Mucosa of rectum (tissue), 2 donors: ENCODE data around the gene UBE3B.

Source experiments
- H3K27ac ChIP-seq, 2 donors: one replicate each; pipeline ENCODE4 v1.7.0; 2013; ENCODE audit warnings: inconsistent platforms in 2 of 2, low read depth in 2 of 2, low read length in 2 of 2
- H3K27me3 ChIP-seq, 2 donors: one replicate each; pipeline ENCODE4 v1.7.0; 2013; ENCODE audit warnings: low read length in 2 of 2; ENCODE audit not compliant: control insufficient read depth in 2 of 2, insufficient read depth in 2 of 2
- H3K36me3 ChIP-seq, 2 donors: one replicate each; pipeline ENCODE4 v1.7.0; 2013; ENCODE audit warnings: low read length in 2 of 2; ENCODE audit not compliant: control insufficient read depth in 2 of 2, insufficient read depth in 2 of 2
- H3K4me1 ChIP-seq, 2 donors: one replicate each; pipeline ENCODE4 v1.7.0; 2013; ENCODE audit warnings: low read length in 2 of 2, mild to moderate bottlenecking in 1 of 2; ENCODE audit not compliant: control insufficient read depth in 2 of 2, insufficient read depth in 2 of 2
- H3K4me3 ChIP-seq, 2 donors: one replicate each; pipeline ENCODE4 v1.7.0; 2013; ENCODE audit warnings: low read length in 2 of 2
- H3K9ac ChIP-seq, 2 donors: one replicate each; pipeline ENCODE4 v1.7.0; 2013; ENCODE audit warnings: low read length in 2 of 2, low read depth in 1 of 2, mild to moderate bottlenecking in 1 of 2
- H3K9me3 ChIP-seq, 2 donors: one replicate each; pipeline ENCODE4 v1.7.0; 2013; ENCODE audit warnings: low read length in 2 of 2; ENCODE audit not compliant: control insufficient read depth in 2 of 2
- donor health status: healthy.
- donor health status: Normal muscosa, but diverticular disease.

UBE3B gene

GRCh38 chr12:109547286-109547685 lies 69.9 kb downstream of the UBE3B start:
- H3K27ac ChIP-seq: no peak overlapping the region
- H3K9me3 ChIP-seq: no peaks in the 10 kb centered on the region
- peaks cover 8 to 11% of the 10 kb centered on the region in 2 donors for H3K27me3 ChIP-seq
- no peak overlapping the region for H3K4me3 ChIP-seq
- H3K9ac ChIP-seq: no peak overlapping the region
- H3K4me1 ChIP-seq: no peaks in the 10 kb centered on the region
- H3K36me3 ChIP-seq: no peaks in the 10 kb centered on the region

DNA sequence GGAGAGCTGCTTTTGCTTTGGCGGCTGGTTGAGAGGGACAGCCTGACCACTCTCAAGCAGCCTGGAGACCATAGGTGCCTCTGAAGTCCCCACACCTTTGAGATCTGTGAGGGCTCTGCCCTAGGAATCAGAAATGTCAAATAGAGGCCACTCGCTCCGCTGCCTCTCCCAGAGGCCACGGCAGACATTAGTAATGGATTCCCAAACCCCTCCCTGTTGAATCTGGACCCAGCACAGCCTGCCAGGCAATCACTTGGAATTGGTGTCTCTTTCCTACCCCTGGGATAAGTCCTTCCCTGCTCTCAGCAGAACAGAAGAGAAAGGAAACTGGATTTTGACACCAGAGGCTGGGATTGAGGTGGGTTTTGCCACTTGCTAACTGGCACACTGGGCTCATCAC lies 70.8 kb downstream of the UBE3B start:
- Histone ChIP-seq H3K4me1 (no peaks in the 10 kb centered on the region), H3K9ac (no peak overlapping the region), H3K4me3 (no peak overlapping the region), H3K27ac (no peak overlapping the region), H3K27me3 (peaks cover 11% of the 10 kb centered on the region in 2 donors), H3K9me3 (no peaks in the 10 kb centered on the region), H3K36me3 (no peaks in the 10 kb centered on the region)

GRCh38 chr12:109549613-109550270 lies 72.3 kb downstream of the UBE3B start:
- peaks cover 11% of the 10 kb centered on the region in 2 donors for H3K27me3 ChIP-seq

GRCh38 chr12:109550281-109550680 lies 72.8 kb downstream of the UBE3B start:
- Histone ChIP-seq H3K4me3 (no peak overlapping the region), H3K9ac (no peak overlapping the region), H3K36me3 (no peaks in the 10 kb centered on the region), H3K27me3 (peaks cover 11% of the 10 kb centered on the region in 2 donors), H3K4me1 (no peaks in the 10 kb centered on the region), H3K27ac (no peak overlapping the region), H3K9me3 (no peaks in the 10 kb centered on the region)

More at GRCh38 chr12:109549613-109550270, 72.3 kb downstream of the UBE3B start:
- no peaks in the 10 kb centered on the region for H3K9me3 ChIP-seq
- H3K36me3 ChIP-seq: no peaks in the 10 kb centered on the region
- no peak overlapping the region for H3K27ac ChIP-seq
- no peak overlapping the region for H3K4me3 ChIP-seq
- no peak overlapping the region for H3K9ac ChIP-seq
- no peaks in the 10 kb centered on the region for H3K4me1 ChIP-seq

DNA sequence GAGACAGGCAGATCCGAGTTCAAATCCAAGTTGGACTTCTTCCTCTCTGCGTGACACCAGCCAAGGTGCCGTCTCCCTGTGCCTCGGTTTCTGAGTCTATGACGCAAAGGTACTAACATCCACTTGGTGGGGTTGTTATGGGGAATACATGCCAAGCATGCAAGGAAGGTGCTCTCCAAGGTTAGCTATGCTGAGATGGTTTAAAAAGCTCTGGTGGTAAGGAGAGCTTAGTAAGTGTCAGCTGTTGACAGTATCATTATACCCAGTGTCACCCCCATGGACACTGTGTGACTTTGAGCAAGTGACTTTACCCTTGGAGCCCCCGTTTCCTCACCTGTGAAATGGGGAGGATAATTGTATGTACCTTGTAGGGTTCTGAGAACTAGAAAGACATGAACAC lies 73.7 kb downstream of the UBE3B start:
- Histone ChIP-seq H3K27ac (no peak overlapping the region), H3K36me3 (no peaks in the 10 kb centered on the region), H3K9ac (no peak overlapping the region), H3K27me3 (peaks cover 11% of the 10 kb centered on the region in 2 donors), H3K4me3 (no peak overlapping the region), H3K4me1 (no peaks in the 10 kb centered on the region), H3K9me3 (no peaks in the 10 kb centered on the region)

GRCh38 chr12:109552971-109553370 lies 75.5 kb downstream of the UBE3B start:
- no peaks in the 10 kb centered on the region for H3K9me3 ChIP-seq
- H3K27me3 ChIP-seq: peaks cover 8 to 11% of the 10 kb centered on the region in 2 donors
- no peak overlapping the region for H3K27ac ChIP-seq
- H3K9ac ChIP-seq: no peak overlapping the region
- H3K4me1 ChIP-seq: peaks cover 0 to 2% of the 10 kb centered on the region in 2 donors
- H3K4me3 ChIP-seq: no peak overlapping the region
- no peaks in the 10 kb centered on the region for H3K36me3 ChIP-seq

DNA sequence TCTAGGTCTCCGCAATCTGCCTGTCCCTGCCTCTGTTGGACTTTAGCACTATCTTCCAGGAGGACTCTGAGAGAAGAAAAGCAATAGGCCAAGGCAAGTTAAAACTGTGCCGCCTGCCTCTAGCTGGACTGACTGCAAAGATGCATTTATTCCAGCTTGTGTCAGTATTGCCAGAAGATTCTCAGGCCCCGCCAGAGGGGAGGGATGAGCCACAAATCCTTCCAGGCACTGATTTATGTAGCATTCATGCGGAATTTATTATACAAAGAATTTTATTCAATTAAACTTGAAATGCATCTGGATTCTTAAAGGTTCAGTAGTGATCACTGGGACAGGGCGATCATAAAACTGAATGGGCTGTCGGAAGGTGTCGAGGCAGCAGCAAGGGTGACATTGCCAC lies 76.0 kb downstream of the UBE3B start:
- Histone ChIP-seq H3K9me3 (no peaks in the 10 kb centered on the region), H3K4me1 (peaks cover 4 to 7% of the 10 kb centered on the region in 2 donors), H3K36me3 (no peaks in the 10 kb centered on the region), H3K27me3 (peaks cover 8 to 11% of the 10 kb centered on the region in 2 donors), H3K27ac (no peak overlapping the region), H3K4me3 (no peak overlapping the region), H3K9ac (no peak overlapping the region)

GRCh38 chr12:109553906-109554500 lies 76.6 kb downstream of the UBE3B start:
- Histone ChIP-seq H3K4me1 (peaks cover 7 to 11% of the 10 kb centered on the region in 2 donors), H3K9me3 (no peaks in the 10 kb centered on the region), H3K27ac (no peak overlapping the region), H3K4me3 (no peak overlapping the region), H3K27me3 (peaks cover 8 to 9% of the 10 kb centered on the region in 2 donors), H3K36me3 (no peaks in the 10 kb centered on the region), H3K9ac (no peak overlapping the region)

- H3K27me3 ChIP-seq: peaks cover 5 to 6% of the 10 kb centered on the region in 2 donors
- H3K4me1 ChIP-seq: peaks cover 9 to 13% of the 10 kb centered on the region in 2 donors
- H3K36me3 ChIP-seq: no peaks in the 10 kb centered on the region
- H3K9me3 ChIP-seq: no peaks in the 10 kb centered on the region
- no peak overlapping the region for H3K4me3 ChIP-seq
- H3K27ac ChIP-seq: no peak overlapping the region
- H3K9ac ChIP-seq: no peak overlapping the region
Measured at GRCh38 chr12:109554761-109555160, 77.3 kb downstream of the UBE3B start.

DNA sequence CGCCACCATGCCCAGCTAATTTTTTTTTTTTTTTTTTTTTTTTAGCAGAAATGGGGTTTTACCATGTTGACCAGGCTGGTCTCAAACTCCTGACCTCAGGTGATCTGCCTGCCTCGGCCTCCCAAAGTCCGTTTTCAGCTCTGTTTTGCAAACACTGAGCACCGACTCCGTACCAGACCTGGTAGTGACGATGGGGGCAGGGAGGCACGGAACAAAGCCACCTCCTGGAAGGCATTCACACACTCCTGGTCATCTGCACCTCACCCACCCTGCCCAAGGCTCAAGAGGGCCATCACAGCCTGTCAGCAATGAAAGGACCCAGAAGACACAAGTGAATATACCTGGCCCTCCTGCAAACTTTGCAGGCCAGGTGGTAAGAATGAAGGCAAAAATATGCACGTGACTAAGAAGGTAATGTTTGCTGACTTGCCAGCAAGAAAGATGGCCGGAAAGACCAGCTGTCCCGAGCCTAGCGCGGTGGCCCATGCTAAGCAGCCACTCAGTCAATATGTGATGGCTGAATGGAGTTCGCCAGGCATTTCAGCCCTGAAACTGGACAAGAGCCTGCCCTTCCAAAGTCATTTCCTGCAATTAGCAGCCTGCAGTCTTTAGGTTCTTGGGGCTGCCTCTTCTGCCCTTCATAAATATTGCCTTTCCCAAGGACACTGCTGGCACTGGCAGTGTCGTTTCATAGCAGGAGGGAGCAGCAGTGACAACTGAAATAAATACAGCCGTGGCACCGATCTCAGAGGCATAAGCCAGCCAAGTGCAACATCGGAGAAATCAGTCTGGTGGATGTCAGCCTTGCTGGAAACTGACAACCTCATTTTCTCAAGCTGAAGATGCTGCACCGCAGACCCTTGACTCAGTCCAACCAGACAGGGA lies 78.2 kb downstream of the UBE3B start:
- no peaks in the 10 kb centered on the region for H3K36me3 ChIP-seq
- H3K27ac ChIP-seq: no peak overlapping the region
- no peaks in the 10 kb centered on the region for H3K9me3 ChIP-seq
- H3K9ac ChIP-seq: no peak overlapping the region
- H3K4me3 ChIP-seq: no peak overlapping the region
- H3K27me3 ChIP-seq: peaks cover 0 to 3% of the 10 kb centered on the region in 2 donors
- H3K4me1 ChIP-seq: peaks cover 9 to 13% of the 10 kb centered on the region in 2 donors
